Dedifferentiated amniotic fluid mesenchymal stem cell (primary cell): ENCODE data around the gene OR4D10.
"Not testable (repeated sequence)": the region's sequence is repeated elsewhere in the genome, so short reads cannot be mapped to it uniquely, and the experiment has no call there.

ENCODE experiments used
- DNase-seq: peaks from one replicate; pipeline ENCODE4 v3.0.0-alpha.2; 2016; ENCODE audit errors: extremely low spot score

Gene OR4D10

DNA sequence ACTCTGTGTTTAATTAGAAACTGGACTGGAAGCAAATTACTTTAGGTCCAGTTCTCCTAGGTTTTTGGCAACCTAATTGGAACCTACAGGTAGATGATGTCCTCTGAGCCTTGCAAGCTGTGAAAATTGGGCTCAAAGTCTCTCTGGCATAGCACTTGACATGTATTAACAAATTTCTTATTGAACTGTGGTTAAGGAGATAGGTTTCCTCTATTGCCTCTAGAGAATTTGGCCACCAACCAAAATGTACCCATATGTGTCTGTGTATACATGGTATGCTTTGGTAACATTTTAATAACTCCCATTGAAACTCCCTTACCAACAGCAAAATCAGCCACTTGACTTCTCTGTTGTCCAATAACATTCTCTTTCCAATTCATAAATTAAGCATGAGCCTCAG is at the start of gene OR4D10:
Gene OR4D10 (plus strand): TSS at position 301 of the 400 bp plus-strand sequence. CDS start 4,115 bp downstream, outside the sequence.
- DNase-seq: no peak

DNA sequence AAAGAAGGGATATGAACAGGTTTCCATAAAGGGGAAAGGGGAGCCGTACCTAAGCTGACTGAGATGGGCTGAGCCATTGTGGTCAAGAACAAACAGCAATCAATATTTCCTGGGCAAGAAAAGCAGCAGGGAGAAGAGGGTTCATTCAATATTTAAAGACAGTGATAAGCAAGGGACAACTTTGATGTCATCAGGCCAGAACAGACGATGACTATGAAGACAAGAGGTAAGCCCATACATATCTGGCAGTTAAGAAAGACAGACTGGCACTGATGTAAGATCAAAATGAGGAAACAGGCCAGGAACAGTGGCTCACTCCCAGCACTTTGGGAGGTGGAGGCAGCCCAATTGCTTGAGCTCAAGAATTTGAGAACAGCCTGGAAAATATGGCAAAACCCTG is 49.3 kb upstream of the OR4D10 start:
- no peak for DNase-seq

DNA sequence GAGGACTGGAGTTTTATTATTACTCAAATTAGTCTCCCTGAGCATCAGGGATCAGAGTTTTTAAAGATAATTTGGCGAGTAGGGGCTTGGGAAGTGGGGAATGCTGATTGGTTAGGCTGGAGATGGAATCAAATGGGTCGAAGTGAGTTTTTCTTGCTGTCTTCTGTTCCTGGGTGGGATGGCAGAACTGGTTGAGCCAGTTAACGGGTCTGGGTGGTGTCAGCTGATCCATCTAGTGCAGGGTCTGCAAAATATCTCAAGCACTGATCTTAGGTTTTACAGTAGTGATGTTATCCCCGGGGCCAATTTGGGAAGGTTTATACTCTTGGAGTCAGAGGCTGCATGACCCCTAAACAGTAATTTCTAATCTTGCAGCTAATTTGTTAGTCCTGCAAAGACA is 48.0 kb upstream of the OR4D10 start:
- no peak for DNase-seq

DNA sequence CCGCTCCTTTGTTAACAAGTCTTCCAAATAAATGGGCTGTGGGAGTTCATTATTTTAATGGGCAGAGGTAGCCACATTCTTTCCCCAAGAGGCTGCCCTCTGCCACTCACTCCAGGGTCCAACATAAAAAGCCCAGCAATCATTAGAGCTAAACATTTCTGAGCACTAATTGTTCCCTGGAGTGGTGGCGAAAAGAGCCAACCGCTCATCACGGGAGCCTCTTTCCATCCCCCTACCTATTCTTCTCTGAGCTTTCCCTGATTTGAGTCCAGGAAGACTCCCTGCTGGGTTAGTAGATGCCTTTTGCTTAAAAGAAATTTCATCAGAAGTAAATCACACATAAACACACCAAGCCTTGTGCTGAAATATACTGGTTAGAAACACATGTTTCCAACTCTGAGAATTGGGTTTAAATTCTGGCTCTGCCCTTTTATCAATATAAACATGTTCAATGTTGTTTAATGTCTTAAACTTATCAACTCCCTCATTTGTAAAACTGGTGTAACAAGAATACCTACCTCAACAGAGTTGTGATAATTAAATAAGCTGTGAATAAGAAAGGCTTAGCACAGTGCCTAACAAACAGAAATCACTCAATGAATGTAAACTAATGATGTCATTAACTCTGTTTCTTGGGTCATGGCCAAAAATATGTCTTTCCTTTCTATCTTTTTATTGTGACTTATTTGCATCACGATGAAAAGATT is 46.6 kb upstream of the OR4D10 start, which contains the start of gene OR5A2:
Gene OR5A2 (minus strand): TSS at position 53 of the 707 bp plus-strand sequence. CDS start 3,460 bp downstream, outside the sequence.
- DNase-seq: no peak

DNA sequence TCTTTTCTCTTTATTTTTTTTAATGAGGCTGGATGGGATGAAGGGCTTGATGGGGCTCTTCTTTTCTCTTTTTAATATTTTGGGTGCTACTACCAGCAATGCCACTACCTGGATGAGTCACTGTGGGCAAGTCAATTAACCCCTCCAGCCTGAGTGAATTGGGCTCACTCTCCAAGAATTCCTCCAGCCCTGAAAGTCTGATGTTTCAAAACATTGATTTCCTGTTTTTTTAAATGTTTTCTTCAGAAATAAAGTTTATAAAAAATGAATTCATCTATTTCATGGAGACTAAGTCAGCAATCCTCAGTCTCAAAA is 46.1 kb upstream of the OR4D10 start:
- DNase-seq: no peak

DNA sequence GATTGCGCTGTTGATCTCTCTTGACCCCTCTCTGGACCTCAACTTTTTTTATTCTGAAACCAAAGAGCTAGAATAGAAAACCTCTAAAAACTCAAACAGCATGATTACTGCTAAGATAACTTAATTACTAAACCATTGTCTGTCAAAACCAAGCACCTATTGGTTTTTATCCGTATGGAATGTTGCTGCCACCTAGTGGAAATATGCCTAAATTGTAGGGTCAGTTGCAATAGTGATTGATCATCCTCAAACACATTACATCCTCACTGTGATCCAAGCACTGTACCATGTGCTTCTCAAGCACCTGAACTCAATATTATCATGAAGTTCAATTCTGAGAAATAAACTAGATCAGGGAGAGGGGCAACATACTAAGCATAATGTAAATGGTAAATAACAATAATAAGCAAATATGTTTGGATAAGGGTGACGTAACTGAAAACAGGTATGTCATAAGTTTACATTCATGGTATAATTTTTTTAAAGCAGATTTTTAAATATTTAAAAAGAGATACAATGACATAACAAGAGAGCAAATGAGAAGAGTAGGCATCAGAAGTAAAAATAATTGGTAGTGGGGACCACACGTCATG is 43.1 kb upstream of the OR4D10 start:
- DNase-seq: peak; percentile 17

DNA sequence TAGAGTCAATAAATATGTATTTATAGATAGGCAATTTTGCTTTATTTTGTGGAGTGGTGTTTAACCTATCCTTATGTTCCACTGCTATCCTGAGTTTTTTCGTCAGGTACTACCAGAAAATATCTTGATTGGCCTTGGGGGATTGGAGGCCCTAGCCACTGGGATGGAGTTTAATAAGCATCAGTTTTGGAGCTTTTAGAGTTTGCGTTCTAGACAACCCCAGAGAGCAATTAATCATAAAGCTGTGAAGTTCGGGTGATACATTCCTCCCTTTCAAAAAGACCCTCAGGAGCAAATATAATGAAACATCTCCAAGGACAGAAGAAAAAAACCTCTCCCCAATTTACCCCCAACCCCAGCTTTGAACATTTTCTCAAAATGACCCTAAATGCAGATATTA is 36.9 kb upstream of the OR4D10 start, which contains the start of gene OR5A1:
Gene OR5A1 (plus strand): TSS at position 301 of the 400 bp plus-strand sequence. CDS start 6,700 bp downstream, outside the sequence.
- DNase-seq: no peak

DNA sequence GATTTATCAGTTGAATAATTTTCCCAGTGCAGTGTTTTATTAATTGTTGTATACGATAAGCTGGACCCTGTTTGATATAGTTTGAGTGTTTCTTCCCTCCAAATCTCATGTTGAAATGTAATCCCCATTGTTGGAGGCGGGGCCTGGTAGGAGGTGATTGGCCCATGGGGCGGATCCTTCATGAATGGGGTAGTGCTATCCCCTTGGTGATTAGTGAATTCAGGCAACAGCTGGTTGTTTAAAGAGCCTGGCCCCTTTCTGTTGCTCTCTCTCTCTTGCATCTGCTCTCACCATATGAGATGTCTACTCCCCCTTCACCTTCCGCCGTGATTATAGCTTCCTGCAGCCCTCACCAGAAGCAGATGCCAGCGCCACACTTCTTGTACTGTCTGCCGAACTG is 35.3 kb upstream of the OR4D10 start:
- DNase-seq: no peak

DNA sequence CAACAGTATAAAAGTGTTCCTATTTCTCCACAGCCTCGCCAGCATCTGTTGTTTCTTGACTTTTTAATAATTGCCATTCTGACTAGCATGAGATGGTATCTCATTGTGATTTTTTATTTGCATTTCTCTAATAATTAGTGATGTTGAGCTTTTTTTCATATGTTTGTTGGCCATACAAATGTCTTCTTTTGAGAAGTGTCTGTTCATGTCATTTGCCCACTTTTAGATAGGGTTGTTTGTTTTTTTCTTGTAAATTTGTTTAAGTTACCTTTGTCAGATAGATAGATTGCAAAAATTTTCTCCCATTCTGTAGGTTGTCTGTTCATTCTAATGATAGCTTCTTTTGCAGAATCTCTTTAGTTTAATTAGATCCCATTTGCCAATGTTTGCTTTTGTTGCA is 27.5 kb upstream of the OR4D10 start:
- not testable (repeated sequence) for DNase-seq

DNA sequence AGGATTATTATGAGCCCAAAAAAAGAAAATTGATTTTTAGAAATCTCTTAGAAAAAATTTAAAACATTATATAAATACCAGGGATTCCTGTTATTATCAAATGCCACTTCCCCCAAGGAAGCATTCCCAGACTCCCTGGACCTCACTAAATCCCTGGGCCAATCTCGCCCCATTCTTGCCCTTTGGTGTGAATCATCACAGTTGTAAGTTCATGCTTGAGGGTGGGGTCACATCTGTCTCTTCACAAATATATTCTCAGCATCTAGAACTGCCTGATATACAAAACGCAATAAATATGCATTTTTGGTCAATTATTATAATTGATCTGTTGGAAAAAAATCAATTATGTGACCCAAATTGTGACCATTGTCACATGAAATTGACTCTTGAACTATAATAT is 24.6 kb upstream of the OR4D10 start:
- DNase-seq: no peak

DNA sequence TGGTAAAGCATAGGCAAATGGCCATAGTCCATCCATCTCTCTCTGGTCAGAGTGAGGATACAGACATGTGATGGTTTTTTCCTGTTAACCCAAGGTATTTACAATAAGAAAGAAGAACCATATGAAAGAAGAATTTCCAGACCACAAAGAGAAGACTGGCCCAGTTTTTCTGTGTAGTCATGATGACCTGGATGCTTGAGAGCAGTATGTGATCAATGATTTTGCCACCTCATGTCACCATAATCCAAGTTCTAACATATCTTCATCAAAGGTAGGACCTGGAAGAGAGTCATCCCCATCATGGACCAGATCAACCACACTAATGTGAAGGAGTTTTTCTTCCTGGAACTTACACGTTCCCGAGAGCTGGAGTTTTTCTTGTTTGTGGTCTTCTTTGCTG is 16.5 kb upstream of the OR4D10 start, which contains the start of gene OR4D6:
Gene OR4D6 (plus strand): TSS at position 301 of the 400 bp plus-strand sequence. CDS start 0 bp downstream, at position 301.
- DNase-seq: no peak

DNA sequence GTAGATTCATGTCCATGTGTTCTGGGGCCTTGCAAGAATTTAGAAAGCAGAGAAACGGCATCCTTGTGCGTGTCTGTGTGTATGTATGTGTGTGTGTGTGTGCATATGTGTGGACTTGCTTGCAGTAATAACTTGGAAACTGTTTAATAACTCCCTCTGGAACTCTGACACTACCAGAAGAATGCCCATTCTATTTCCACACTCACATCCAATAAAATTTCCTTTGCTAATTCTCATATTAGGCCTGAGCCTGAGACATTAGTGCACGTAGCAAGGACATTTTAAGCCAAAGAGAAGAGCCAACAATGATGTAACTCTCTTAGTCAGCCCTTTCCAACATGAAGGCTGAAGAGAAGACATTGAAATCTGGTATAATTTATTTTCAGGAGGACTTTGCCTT is 13.2 kb upstream of the OR4D10 start:
- no peak for DNase-seq

DNA sequence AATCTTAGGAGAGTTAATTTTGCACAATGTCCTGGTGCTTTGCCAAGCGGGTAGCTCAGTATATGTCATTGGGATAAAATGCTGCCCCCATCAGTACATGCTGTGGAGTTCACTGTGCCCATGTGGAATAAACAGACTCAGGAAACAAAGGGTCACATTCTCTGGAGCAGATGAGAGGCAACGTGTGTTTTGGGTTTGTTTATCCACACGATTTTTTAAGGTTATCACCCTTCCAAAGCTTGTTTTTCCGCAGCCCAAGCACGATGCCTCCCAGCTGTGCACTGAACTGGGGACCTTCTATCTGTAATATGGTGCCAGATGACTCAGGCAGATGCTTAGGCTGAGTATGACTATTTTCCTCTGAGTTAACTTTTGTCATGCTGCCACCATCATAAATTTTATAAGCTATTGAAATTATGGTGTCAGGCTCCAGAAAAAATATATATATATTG is 9.9 kb upstream of the OR4D10 start:
- no peak for DNase-seq

DNA sequence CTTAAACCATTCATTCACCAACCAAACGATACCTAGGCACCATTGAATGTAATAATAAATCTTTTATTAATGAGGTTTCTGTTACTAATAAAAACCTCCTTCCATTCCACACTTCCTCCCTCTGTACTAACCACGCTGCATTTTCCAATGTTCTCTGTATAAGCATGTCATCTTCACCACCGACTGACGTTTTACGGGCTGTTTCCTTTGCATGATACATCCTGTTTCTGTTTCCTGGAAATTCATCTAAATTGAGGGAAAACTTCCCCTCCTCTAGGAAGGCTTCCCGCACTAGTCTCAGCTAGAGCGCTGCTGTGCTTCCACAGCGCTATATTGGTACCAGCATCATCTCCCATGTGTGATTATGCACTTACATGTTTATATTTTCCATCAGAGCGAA is 2.1 kb downstream of the OR4D10 start:
- DNase-seq: no peak

DNA sequence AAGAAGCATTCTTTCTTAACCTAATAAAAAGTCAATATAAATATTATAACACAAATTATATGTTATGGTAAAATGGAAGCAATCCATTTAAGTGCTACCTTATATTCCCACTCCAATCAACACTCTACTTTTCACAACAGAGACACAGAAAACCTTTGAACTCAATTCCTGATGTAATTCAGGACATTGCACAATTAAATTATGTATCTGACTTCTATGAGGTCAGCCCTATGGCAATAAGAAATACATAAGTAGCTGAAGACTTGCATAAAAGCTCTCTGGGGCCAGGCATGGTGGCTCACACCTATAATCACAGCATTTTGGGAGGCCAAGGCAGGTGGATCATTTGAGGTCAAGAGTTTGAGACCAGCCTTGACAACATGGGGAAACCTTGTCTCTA is 6.8 kb downstream of the OR4D10 start:
- DNase-seq: no peak

DNA sequence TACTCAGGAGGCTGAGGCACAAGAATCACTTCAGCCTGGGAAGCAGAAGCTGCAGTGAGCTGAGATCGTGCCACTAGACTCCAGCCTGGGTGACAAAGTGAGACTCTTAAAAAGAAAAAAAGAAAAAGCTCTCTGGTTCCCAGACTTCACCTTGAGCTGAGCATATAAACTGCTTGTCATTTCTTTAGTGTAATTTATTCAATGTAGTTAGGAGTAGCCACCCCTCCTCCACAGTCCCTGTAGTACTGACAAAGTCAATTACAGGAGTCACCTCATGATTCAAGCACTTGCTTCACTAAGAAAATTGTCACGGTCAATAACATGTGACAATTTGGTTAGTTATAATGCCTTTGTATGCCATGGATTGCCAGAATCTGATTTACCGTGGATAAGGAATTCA is 7.2 kb downstream of the OR4D10 start:
- no peak for DNase-seq

DNA sequence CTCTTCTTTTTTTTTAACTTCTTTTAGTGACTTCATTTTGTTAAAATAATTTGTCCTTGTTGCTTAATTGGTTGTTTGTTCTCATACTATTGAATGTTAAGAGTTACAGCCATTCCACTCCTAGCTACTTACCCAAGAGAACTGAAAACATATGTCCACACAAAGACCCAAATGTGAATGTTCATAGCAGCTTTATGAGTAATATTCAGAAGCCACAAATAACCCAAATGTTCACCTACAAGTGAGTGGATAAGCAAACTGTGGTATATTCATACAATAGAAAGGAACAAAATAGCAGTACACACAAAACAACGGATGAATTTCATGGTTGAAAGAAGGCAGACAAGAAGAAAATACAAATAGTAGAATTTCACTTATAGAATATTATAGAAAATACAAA is 28.8 kb downstream of the OR4D10 start:
- DNase-seq: no peak

DNA sequence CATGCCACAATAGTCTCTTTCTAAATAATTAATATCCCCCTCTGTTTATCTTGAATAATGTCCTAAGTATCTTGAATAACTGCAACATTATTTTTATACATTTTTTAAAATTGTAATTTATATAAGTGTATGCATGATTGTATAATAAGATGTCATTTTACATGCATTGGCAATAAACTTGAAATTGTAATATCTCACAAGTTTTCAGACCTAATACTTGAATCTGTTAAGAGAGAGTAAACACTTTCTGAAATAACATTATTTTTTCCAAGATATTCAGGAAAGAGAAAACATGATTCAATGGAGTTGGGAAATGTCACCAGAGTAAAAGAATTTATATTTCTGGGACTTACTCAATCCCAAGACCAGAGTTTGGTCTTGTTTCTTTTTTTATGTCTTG is 30.2 kb downstream of the OR4D10 start, which contains the start of gene OR4D11:
Gene OR4D11 (plus strand): TSS at position 301 of the 400 bp plus-strand sequence. CDS start 0 bp downstream, at position 301.
- no peak for DNase-seq

DNA sequence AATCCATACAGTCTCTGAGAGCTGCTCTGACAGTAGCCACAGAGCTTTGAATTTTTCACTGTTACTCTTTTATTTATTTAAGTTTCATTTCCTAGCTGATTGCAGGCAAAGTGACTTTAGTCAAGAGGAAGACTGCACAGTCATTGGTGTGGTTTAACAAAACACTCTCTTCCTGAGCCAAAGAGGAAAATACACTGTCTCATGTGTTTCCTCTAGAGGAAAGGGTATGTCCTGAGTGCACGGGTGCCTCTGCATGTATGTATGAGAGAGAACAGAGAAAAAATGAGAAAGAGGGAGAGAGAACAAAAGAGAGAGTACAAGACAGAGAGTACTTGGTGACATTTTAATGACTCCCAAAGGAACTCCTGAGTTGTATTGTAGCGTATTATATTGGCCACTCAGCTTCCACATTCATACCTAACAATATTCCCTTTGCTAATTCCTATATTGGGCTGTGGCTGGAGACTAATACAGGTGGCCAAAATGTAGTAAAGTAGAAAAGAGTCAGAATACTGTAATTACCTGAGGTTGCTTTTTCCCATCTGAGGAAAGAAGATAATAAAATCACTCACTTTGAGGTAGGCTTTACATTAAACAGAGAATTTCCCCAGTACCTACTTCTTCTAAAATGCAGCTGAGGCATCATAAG is 38.0 kb downstream of the OR4D10 start, which contains the start of gene OR4D9:
Gene OR4D9 (plus strand): TSS at position 599 of the 649 bp plus-strand sequence. CDS start 3,374 bp downstream, outside the sequence.
- DNase-seq: no peak

DNA sequence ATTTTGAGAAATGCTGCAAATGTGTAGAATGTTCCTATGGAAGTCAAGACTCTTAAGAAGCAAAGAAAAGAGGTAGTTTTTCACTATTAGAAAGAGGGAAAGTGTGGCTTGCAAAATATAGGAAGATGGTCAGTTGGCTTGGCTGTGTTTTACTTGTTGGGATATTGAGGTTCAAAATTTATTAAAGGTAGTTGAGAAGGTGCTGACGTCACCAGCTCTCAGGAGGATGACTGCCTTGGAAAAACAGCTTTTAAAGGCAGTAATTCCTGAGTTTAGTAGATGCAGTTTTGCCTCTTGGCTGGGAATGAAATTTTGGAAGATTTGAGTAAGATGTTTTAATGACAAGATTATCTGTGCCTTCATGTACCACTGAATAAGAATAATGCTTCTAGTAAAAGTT is 38.6 kb downstream of the OR4D10 start:
- no peak for DNase-seq

DNA sequence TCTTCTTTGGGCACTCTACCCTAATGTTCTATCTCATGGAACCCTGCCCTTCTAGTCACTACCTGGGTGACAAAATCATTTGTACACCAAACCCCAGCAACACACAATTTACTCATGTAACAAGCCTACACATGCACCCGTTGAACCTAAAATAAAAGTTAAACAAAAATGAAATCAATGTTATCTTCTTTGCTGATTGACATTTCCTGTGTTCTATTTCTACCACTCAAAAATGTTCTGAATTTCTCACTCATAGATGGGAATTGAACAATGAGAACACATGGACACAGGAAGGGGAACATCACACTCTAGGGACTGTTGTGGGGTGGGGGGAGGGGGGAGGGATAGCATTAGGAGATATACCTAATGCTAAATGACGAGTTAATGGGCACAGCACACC is 47.0 kb downstream of the OR4D10 start:
- DNase-seq: not testable (repeated sequence)

DNA sequence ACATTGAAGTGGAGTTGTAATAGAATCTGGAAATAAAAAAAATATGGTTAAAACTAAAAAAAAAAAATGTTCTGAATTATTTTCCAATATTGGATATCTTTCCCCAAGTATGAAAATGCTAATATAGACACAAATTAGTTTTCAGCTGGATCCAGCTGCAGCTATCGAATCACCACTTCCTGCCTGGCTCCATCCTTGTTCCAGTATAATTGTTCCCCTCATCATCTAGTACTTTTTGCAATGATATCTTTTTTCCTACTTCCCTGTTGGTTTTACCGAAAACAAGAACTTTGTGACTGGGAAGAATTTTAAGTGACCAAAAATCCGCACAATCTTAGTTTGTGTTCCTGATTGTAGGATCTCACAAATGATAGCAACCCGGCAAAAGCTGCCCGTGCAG is 47.6 kb downstream of the OR4D10 start:
- no peak for DNase-seq

DNA sequence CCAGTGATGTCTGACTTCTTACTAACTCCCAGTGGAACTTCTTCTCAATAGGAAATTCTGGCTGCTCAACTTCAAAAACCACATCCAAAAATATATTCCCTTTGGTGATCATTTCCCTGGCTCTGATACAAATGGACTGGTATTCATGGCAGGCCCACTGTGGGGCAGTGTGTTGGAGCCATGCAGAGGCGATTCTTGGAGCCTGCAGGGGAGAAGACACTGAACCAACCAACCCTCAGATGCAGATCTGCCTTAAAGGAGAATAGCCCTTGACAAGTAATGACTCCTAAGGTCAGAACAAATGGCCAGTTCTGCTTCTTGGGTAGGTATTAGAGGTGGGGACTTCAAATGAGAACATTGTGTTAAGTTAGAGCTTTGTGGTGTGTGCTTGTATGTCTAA is 50.4 kb downstream of the OR4D10 start:
- no peak for DNase-seq
